Frontal cortex (tissue), 4 donors: ENCODE measurements around the gene FAM13B. TPM values are rescaled to one million over a fixed set of nuclear protein-coding genes. Genes with fewer than 3 reads are reported as not detected.
"Not testable (repeated sequence)": the region's sequence is repeated elsewhere in the genome, so short reads cannot be mapped to it uniquely, and the experiment has no call there.

Source experiments
- DNase-seq, 2 donors: peaks; one replicate each; pipeline ENCODE4 v3.0.0; 2012; ENCODE audit warnings: low spot score in 2 of 2
- FAIRE-seq: peaks from 2 replicates; lab custom pipeline; 2012; peaks lifted over from hg19 to GRCh38; lab: Jason Lieb, UNC
- total RNA-seq: library from RNA; depleted of rRNA; stranded (reverse); fragments of >200 nt; gene quantifications from one replicate; pipeline ENCODE4 v1.2.3, GENCODE V29; 2014
- donor health status: control.
- donor health status: control.
- donor health status: control.

Gene FAM13B
- total RNA-seq, 1 donor from 2014 or later: 84.8 TPM

DNA sequence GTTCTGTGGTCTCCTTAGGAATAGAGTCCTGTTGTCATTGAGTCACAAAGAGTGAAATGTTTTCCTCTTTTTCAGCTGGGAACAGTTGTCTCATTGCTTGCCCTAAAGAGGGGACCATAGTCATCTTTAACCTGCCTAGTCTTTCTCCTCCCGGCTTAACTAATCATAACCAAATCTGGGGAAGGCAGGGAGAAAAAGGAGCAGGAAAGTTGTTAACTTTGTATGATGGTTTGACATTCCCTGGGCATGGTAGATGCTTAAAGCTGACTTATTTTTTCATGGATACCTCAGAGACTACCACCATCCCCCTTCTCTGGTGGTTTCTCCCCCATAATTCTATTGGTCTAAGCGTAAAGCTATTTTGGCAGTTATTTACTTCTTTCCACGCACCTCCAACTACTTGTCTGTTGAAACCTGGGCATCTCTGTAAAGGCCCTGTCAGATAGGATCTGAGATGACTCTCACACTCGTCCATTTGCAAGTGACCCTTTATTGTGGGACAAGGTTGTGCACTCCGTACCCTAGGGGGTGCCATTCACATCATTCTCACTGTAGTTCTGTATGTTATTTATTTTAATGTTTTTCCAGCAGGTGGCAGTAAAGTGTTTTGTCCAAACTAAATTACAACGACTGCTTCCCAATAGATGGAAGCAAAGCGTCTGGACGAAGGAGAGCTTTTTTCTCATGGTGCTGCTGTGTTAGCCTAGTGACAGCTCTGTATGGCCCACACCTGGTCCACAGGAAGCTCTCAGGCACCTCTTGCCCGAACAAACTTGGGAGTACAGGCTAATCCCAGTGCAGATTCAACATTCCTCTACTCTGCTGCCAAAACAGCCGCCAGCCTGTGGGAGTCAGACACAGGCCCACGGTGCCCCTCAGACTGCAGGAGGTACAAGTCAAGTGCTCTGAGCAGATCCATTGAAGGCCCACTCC, 3.0 kb upstream of the FAM13B start:
- peak; percentile 45 for FAIRE-seq
- DNase-seq: peak; percentile 50 to 52

- FAIRE-seq (no peak), DNase-seq (no peak)
Observed at GRCh38 chr5:138033907-138034306, 1.0 kb upstream of the FAM13B start.

GRCh38 chr5:138033386-138033808, 518 bp upstream of the FAM13B start:
- DNase-seq (peak in 1 of 2 donors; percentile 18), FAIRE-seq (no peak)

GRCh38 chr5:138032028-138032571, 779 bp downstream of the FAM13B start:
- DNase-seq (peak; percentile 41 to 42), FAIRE-seq (no peak)

- FAIRE-seq (no peak), DNase-seq (no peak)
Observed at GRCh38 chr5:138029944-138030343, 2.9 kb downstream of the FAM13B start.

GRCh38 chr5:138029501-138029900, 3.4 kb downstream of the FAM13B start:
- FAIRE-seq (no peak), DNase-seq (no peak)

GRCh38 chr5:138028971-138029365, 3.9 kb downstream of the FAM13B start:
- DNase-seq (no peak), FAIRE-seq (no peak)

GRCh38 chr5:138028262-138028970, 4.5 kb downstream of the FAM13B start:
- DNase-seq, FAIRE-seq: not testable (repeated sequence)

- FAIRE-seq, DNase-seq: not testable (repeated sequence)
Observed at GRCh38 chr5:138026793-138027192, 6.1 kb downstream of the FAM13B start.

- FAIRE-seq (no peak), DNase-seq (no peak)
Observed at GRCh38 chr5:138025285-138025684, 7.6 kb downstream of the FAM13B start.

DNA sequence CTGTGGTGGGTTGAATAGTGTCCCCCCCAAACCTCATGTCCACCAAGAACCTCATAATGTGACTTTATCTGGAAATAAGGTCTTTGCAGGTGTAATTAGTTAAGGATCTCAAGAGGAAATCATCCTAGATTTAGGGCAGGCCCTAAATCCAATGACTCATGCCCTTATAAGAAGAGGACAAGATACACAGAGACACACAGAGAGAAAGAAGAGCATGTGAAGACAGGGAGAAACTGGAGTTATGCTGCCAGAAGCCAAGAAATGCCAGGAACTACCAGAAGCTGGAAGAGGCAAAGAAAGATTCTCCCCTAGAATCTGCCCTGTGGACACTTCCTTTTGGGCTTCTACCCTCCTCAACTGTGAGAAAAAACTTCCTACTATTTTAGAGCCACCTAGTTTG, 8.8 kb downstream of the FAM13B start:
- no peak for DNase-seq
- no peak for FAIRE-seq

GRCh38 chr5:138022912-138023311, 10.0 kb downstream of the FAM13B start:
- no peak for FAIRE-seq
- DNase-seq: no peak

- no peak for FAIRE-seq
Observed at GRCh38 chr5:138021771-138022170, 11.1 kb downstream of the FAM13B start.

GRCh38 chr5:138018849-138019248, 14.0 kb downstream of the FAM13B start:
- no peak for FAIRE-seq

More at GRCh38 chr5:138021771-138022170, 11.1 kb downstream of the FAM13B start:
- DNase-seq: no peak

GRCh38 chr5:138015916-138016315, 17.0 kb downstream of the FAM13B start:
- FAIRE-seq: no peak
- DNase-seq: no peak

More at GRCh38 chr5:138018849-138019248, 14.0 kb downstream of the FAM13B start:
- DNase-seq: no peak

GRCh38 chr5:138011991-138012390, 20.9 kb downstream of the FAM13B start:
- FAIRE-seq (no peak), DNase-seq (no peak)

DNA sequence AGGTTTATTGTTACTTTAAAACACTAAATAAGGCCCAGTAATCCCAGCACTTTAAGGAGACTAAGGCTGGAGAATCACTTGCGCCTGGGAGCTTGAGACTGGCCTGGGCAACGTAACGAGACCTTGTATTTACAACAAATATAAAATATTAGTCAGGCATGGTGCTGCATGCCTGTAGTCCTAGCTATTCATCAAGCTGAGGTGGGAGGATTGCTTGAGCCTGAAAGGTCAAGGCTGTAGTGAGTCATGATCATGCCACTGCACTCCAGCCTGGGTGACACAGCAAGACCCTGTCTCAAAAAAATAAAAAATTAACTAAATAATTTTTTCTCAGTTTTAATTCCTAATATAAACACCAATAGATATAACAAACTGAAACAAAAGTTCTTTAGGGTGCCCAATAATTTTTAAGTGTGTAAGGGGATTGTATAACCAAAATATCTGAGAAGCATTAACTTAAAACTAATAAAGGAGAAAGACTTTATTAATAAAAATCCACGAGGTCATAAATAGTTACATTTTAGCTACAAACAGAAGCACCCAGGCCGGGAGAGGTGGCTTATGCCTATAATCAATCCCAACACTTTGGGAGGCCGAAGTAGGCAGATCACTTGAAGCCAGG, 32.7 kb downstream of the FAM13B start:
- no peak for FAIRE-seq
- no peak for DNase-seq

DNA sequence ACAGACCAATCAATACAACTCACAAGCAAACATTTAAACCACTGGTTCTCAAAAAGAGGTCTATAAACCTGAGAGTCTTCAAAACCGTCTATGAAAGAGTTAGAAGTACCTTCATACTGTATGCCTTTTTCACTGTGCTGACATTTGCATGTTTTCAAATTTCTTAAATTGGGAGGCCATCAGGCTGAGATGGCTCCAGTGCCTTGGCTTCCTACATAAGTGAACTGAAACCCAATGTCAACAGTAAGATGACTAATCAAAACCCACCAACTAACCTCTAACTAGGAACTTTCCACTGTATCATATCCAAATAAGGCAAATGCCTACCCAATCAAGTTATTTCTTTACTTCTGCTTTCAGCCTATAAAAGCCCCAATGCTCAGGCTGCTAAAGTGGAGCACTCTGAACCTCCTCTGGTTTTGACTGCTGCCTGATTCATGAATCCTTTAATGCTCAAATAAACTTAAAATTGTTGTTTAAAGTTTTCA, 35.1 kb downstream of the FAM13B start:
- FAIRE-seq (no peak), DNase-seq (no peak)

DNA sequence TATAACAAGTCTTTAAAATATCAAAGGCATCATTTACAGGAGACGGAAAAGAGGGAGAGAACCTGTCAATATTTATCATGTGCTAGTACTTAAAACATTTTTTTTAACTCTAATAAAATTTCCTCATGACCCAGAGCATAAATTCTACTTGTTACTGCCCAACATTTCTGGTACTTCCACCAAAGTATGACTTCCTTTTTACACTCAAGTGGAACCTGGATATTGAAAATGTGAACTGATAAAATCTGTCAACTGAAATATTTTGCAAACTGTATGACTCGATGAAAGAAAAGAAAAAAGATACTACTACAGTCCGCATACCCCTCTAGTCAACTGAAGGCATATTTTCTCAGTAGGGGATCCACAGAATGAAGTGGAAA, 37.1 kb downstream of the FAM13B start:
- DNase-seq: no peak
- no peak for FAIRE-seq
